ENCODE data around the gene PIEZO2. TPM values are rescaled to one million over a fixed set of nuclear protein-coding genes. Genes with fewer than 3 reads are reported as not detected.

PIEZO2 gene
- under 0.01 and 0.48 TPM in 2 replicates for total RNA-seq

DNA sequence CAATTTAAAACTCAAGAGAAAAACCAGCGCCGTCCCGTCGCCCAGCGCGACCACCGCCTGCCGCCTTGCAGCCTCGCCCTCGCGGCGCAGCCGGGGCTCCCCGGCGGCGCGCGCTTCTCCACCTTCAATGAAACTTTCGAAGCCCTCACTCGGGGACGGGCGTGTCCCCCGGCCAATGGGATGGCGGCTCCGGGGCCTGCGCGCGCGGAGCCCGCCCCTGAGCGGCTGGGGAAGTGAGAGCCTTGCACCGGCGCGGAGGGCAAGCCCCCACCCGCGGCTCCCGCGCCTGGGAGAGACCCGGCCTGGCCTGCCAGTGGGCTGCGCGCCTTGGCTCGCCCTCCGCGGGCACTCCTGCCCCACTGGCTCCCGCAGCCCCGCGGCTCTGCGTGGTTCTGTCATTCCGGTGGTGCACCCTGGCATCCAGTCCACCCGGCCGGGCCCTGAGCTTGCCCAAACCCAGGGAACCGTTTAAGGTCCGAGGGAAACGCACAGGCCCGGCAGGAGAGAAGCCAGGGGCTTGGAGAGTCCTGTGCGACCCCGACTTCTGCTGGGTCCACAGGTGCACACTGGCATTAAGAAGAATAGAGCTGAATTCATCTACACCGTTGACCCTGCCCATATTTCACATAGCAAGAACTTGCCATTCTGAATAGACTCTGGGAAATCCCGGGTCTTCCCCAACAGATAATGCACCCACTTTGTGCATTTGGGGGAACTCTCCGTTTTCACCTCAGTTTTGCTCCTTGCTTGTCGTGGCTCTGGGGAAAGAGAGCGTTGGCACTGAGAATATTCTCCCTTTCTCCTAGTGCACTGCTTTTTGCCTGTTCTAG is at the start of gene PIEZO2:
Gene PIEZO2, minus strand, starts transcription at position 129 of the 830 bp plus-strand sequence. CDS start 981 bp downstream, outside the sequence.

